GM21786 (cell line): ENCODE measurements around the gene EHD4.

ENCODE experiments used
- ATAC-seq: cut with Tn5 transposase; IDR thresholded peaks from one replicate; pipeline ENCODE4 v1.9.1; 2021; ENCODE audit not compliant: unreplicated experiment

The EHD4 gene

GRCh38 chr15:41881920-41882688 lies 90.3 kb downstream of the EHD4 start:
- no peak for ATAC-seq

GRCh38 chr15:41881550-41881919 lies 90.8 kb downstream of the EHD4 start:
- ATAC-seq = no peak

GRCh38 chr15:41881086-41881485 lies 91.3 kb downstream of the EHD4 start:
- ATAC-seq = no peak

GRCh38 chr15:41880156-41880877 lies 92.0 kb downstream of the EHD4 start:
- ATAC-seq = no peak

- no peak for ATAC-seq
These were observed 93.0 kb downstream of the EHD4 start for GRCh38 chr15:41879321-41879845.

DNA sequence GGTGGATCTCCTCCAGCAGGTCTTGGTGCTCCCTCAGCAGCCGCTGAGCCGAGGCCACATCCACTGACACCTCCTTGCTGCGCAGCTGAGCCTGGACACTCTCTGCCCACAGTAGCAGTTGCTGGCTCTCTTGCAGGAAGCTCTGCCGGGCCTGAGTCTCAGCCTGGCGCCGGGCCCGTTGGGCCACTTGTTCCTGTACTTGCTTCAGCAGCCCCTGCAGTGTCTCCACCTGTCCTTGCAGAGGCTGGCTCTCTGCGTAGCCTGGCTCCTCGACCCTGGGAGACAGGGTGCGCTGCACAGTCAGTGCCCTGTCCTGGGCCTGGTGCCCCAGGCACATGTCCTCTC lies 94.0 kb downstream of the EHD4 start:
- no peak for ATAC-seq

DNA sequence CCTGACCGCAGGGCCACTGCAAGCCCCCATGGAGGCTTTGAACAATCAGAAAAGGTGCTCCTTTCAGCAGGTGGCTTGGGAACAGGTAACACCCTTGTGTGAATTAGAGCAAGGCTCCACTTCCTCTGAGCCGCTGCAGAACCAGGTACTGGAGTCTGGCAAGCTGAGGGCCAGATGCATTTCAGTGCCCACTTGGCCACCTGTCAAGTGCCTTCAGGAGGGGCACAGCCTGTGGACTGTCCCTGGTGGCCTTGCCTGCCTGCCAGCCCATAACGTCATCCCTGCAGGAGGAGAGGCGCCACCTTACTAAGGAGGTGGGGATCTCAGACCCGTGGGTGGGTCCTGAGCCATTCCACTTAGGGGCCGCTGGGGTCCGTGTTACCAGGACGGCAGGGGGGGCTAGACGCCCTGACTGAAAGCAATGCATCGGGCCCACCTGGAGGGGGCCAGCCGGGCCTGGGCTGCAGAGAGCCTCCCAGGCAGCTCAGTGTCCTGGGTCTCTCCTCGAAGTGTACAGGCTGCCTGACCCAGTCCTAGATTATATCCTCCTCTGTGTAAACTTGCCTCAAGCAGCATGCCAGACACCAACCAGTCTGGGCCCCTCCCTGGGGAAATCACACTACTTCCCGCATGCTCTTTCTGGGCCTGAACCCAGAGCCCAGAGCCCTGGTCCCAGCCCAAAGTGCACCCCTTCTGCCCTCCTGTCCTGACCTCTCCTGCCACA lies 94.6 kb downstream of the EHD4 start:
- ATAC-seq = no peak

DNA sequence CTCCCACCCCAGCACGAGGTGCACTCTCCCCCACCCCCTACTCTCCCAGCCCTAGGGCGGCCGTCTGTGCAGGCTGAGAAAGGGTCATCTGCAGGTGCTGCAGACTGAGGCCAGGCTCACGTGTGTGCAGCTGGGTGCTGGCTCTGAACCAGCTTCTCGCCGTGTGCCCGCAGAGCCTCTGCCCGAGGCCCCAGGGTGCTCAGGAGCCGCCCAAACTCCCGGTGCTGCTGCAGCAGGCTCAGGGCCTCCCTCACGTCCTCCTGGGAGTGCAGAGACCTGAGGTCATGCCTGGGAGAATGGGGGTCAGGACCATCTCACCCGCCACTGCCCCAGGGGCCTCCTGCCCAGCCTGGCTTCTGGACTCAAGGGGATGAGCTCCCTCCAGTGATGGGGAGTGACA lies 95.7 kb downstream of the EHD4 start:
- ATAC-seq = no peak

- no peak for ATAC-seq
These were observed 96.3 kb downstream of the EHD4 start for GRCh38 chr15:41876007-41876406.

- no peak for ATAC-seq
These were observed 97.6 kb downstream of the EHD4 start for GRCh38 chr15:41874736-41875135.

DNA sequence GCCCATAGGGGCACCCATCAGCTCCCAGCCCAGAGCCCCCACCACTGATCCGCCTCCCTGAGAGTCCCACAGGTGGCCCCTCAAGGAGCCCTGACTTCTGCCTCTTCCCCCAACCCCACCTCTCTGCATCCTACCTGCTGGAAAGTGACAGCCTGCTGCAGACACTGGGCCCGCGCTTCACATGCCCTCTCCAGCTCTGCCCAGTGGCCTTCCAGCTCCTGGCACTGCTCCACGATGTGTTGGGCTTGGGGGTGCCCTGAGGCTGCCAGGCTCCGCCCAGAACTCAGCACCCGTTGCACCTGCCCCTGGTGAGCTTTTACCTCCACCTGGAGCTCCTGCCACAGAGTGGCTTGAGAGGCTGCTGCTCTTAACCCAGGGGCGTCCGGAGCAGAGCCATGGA lies 98.6 kb downstream of the EHD4 start:
- ATAC-seq = no peak

DNA sequence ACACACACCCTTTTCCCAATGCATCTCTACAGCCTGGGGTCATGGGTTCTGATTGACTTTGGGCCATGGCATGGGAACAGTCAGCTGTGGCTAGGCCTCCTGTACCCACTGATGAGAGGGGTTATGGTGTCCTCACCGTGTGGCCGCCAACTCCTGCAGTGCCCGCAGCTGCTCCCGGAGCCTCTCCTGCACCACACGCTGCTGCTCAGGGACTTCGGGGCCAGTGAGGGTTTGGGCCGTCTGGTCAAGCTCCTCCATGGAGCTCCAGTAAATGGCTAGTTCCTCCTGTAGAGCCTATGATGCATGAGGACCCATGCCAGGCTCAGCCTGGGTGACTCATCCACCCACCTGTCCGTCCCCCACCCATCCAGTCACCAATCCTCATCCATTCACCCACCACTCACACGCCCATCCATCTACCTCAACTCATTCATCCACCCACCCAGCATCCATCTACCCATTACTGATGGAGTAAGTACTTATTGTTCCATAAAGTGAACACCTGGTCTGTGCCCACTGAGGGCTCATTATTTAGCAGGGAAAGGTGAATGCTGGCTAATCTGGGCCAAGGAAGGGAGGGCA lies 100.1 kb downstream of the EHD4 start:
- ATAC-seq = no peak

DNA sequence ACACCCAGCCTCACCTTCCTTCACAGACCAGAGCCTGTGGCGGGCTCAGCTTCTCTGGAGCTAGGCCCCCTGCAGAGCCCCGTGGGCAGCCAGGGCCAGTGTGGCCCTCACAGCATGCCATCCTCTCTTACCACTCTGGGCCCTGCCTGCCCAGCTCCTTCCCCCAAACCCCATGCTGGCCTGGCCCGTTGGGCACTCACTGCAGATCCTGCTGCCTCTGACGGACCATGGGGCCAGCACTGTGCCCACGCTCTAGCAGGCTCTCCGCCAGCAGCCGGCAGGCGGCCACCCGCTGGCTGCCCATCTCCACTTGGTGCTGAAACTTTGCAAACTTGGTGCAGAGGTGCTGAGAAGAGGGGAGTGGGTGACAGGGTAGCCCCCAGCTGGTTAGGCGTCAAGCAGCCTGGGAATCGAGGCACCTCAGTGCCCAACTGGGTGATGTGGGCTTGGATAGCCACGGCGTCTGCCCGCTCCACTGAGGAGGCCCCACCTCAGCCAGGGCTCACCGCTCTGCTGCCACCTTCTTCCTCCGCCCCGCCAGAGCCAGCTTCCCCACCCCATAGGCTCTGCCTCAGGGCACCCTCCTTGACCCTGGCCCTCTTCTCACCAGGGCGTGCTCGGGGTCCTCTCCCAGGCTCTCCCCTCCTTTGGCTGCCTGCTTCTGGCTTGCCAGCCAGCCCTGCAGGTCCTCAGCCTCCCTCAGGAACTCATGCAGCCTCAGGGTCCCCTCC lies 101.0 kb downstream of the EHD4 start:
- no peak for ATAC-seq

DNA sequence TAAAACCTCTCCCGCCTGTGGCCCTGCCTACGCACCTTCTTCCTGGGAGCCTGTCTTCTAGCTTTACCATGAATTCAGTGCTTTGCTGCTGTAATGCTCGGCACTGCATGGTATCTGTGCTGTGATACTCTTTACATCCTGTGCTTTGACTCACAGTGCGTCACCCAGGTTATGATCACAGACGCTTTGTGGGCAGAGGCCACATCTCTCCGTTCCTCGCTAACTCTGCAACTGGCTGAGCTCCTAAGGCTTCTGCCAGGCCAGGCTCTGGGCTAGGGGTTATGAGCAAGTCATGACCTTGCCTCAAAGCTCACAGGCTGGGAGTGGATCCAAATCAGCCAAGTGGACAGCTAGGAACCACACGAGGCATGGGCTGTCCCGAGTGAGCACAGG lies 101.7 kb downstream of the EHD4 start:
- no peak for ATAC-seq

DNA sequence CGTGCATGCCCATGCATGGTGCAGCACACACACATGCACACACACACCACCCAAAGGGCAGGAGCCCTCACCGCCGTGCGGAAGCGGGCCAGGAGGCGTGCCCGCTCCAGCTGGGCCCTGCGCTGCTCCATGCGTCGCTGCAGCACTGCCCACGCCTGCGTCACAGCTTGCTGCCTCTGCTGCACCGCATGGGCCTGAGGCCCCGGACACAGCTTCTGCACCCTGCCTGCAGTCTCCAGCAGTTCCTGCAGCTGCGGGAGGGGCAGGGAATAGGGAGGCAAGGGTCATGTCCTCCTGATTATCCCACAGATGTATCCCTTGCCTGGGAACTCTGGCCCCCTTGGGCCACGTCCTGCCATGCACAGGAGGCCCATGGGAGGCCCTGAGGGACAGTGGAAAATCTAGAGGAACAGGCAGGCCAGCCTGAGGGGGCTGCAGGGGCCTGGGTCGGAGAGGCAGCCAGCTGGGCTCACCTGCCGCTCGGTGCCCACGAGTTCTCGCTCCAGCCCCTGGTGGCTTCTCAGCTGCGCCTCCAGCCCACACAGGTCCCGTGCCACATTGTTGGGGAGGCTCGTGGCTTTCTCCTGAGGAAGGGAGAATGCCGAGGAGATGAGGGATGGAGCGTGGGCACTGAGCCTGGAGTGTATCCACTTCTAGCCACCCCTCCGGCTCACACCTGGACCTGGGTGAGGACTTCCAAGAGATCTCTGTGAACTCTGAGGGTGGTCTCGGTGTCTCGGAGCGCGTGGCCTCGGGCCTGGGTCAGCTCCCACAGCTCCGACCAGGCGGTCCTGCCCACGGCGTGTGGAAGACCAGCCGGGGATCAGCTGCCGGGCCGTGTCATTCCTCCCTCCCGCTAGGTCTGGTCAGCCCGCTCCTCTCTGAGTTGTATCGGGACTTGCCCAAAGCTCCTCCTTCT lies 102.3 kb downstream of the EHD4 start:
- ATAC-seq = no peak

GRCh38 chr15:41868321-41868720 lies 104.0 kb downstream of the EHD4 start:
- no peak for ATAC-seq

GRCh38 chr15:41866872-41867579 lies 105.3 kb downstream of the EHD4 start:
- no peak for ATAC-seq

GRCh38 chr15:41866263-41866703 lies 106.1 kb downstream of the EHD4 start:
- ATAC-seq = no peak

DNA sequence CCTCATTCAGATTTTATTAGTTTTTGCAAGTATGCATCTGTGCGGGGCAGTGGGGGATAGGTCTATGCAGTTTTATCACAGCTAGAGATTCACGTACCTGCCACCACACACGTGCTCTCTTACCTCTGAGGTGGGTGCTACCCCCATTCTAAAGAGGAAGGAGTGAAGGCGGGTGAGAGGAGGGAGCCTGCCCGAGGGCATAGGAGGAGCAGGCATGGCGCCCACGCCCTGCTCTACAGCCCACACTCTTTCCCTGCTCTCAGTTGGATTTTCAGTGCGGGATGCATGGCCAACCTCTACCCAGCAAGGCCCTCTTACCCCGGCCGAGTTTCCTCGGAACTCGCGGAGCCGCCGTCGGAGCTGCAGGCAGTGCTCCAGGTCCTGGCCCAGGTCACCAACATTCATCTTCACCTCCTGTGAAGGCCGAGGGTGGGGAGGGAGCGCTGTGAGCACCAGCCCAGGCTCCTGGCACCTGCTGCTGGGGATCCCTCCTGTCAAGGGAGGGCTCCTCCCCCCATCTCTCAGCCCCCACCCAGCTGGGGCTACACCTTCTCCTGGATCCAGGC lies 106.8 kb downstream of the EHD4 start:
- ATAC-seq = no peak
